Activated CD4-positive, alpha-beta T cell treated with anti-CD3 and anti-CD28 coated beads for 4 hours (primary cell): Measurements from ENCODE around the gene PCDHGA12.
"Not testable (repeated sequence)": the region's sequence is repeated elsewhere in the genome, so short reads cannot be mapped to it uniquely, and the experiment has no call there.

Experiments used
- DNase-seq, 2 donors: peaks; one replicate each; pipeline ENCODE4 v3.0.0-alpha.2; 2020

Gene PCDHGA12

GRCh38 chr5:141430332-141431113, at the start of gene PCDHGA12:
Gene PCDHGA12, plus strand, starts transcription at chr5:141430507. Its CDS starts 253 bp downstream, at chr5:141430760.
- DNase-seq, result no peak

GRCh38 chr5:141382469-141383294, 47.6 kb upstream of the PCDHGA12 start, which contains the start of gene PCDHGA7:
Gene PCDHGA7, plus strand, starts transcription at chr5:141382742. Its CDS starts 158 bp downstream, at chr5:141382900.
- DNase-seq, result no peak

- no peak for DNase-seq
These were observed 47.0 kb upstream of the PCDHGA12 start for GRCh38 chr5:141383345-141383744.

GRCh38 chr5:141384471-141385267, 45.6 kb upstream of the PCDHGA12 start:
- DNase-seq, result no peak

- not testable (repeated sequence) for DNase-seq
These were observed 42.6 kb upstream of the PCDHGA12 start, which contains the start of gene PCDHGB4 for GRCh38 chr5:141387557-141388311. Gene PCDHGB4, plus strand, starts transcription at chr5:141387698. Its CDS starts 187 bp downstream, at chr5:141387885.

- DNase-seq, result no peak
These were observed 41.6 kb upstream of the PCDHGA12 start for GRCh38 chr5:141388661-141389060.

GRCh38 chr5:141389153-141390042, 40.9 kb upstream of the PCDHGA12 start:
- DNase-seq, result no peak

- DNase-seq, result no peak
These were observed 37.7 kb upstream of the PCDHGA12 start, which contains the start of gene PCDHGA8 for GRCh38 chr5:141392429-141393198. Gene PCDHGA8, plus strand, starts transcription at chr5:141392633. Its CDS starts 181 bp downstream, at chr5:141392814.

GRCh38 chr5:141393267-141393666, 37.0 kb upstream of the PCDHGA12 start:
- DNase-seq, result no peak

GRCh38 chr5:141394401-141395187, 35.7 kb upstream of the PCDHGA12 start:
- DNase-seq, result not testable (repeated sequence)

GRCh38 chr5:141397756-141398551, 32.4 kb upstream of the PCDHGA12 start, which contains the start of gene PCDHGB5:
Gene PCDHGB5, plus strand, starts transcription at chr5:141397947. Its CDS starts 181 bp downstream, at chr5:141398128.
- not testable (repeated sequence) for DNase-seq

GRCh38 chr5:141398608-141399007, 31.7 kb upstream of the PCDHGA12 start:
- DNase-seq, result no peak

GRCh38 chr5:141399555-141400258, 30.6 kb upstream of the PCDHGA12 start:
- no peak for DNase-seq

GRCh38 chr5:141402553-141403243, 27.6 kb upstream of the PCDHGA12 start, which contains the start of gene PCDHGA9:
Gene PCDHGA9, plus strand, starts transcription at chr5:141402778. Its CDS starts 175 bp downstream, at chr5:141402953.
- no peak for DNase-seq

GRCh38 chr5:141403387-141403786, 26.9 kb upstream of the PCDHGA12 start:
- no peak for DNase-seq

- DNase-seq, result not testable (repeated sequence)
These were observed 22.4 kb upstream of the PCDHGA12 start, which contains the start of gene PCDHGB6 for GRCh38 chr5:141407790-141408505. Gene PCDHGB6, plus strand, starts transcription at chr5:141408021. Its CDS starts 182 bp downstream, at chr5:141408203.
